Loucy (cell line): ENCODE measurements around the gene BIN2.
"Not testable (repeated sequence)": the region's sequence is repeated elsewhere in the genome, so short reads cannot be mapped to it uniquely, and the experiment has no call there.

Experiments
- H2AFZ ChIP-seq: fragments of 200-600 bp; sonication (generic); 2 replicates; pipeline ENCODE4 v1.6.0; 2016; ENCODE audit warnings: antibody characterized with exemption, mild to moderate bottlenecking, low read length, moderate library complexity
- H3F3A ChIP-seq: fragments of 200-600 bp; 2 replicates; pipeline ENCODE4 v1.6.0; 2016; ENCODE audit warnings: antibody characterized with exemption, low read depth, mild to moderate bottlenecking
- H3K27me3 ChIP-seq: fragments of 200-600 bp; sonication (generic); 2 replicates; pipeline ENCODE4 v1.6.1; 2014; ENCODE audit warnings: low read length, mild to moderate bottlenecking; ENCODE audit not compliant: insufficient read depth, poor library complexity, severe bottlenecking
- H3K36me3 ChIP-seq: fragments of 200-600 bp; sonication (generic); 2 replicates; pipeline ENCODE4 v1.6.1; 2016; ENCODE audit warnings: low read length; ENCODE audit not compliant: insufficient read depth
- H3K4me1 ChIP-seq: fragments of 200-600 bp; sonication (generic); 2 replicates; pipeline ENCODE4 v1.5.1; 2014; ENCODE audit warnings: low read length, mild to moderate bottlenecking; ENCODE audit not compliant: insufficient read depth, poor library complexity, severe bottlenecking
- H3K4me2 ChIP-seq: fragments of 200-600 bp; sonication (generic); 2 replicates; pipeline ENCODE4 v1.6.0; 2014; ENCODE audit warnings: antibody characterized with exemption, low read length, low read depth, mild to moderate bottlenecking; ENCODE audit not compliant: poor library complexity, severe bottlenecking
- H3K4me3 ChIP-seq: fragments of 200-600 bp; sonication (generic); 2 replicates; pipeline ENCODE4 v1.5.1; 2014; ENCODE audit warnings: low read length, mild to moderate bottlenecking, mixed read lengths; ENCODE audit not compliant: poor library complexity, severe bottlenecking
- H3K79me2 ChIP-seq: fragments of 200-600 bp; sonication (generic); 2 replicates; pipeline ENCODE4 v1.6.1; 2014; ENCODE audit warnings: low read length; ENCODE audit not compliant: insufficient read depth
- H3K9ac ChIP-seq: fragments of 200-600 bp; sonication (generic); 2 replicates; pipeline ENCODE4 v1.6.0; 2014; ENCODE audit warnings: mild to moderate bottlenecking, low read depth, low read length, moderate library complexity; ENCODE audit not compliant: poor library complexity, severe bottlenecking
- H3K9me2 ChIP-seq: fragments of 200-600 bp; sonication (generic); replicated peaks from 2 replicates; pipeline ENCODE4 v1.6.1; 2016; ENCODE audit warnings: low read depth, low read length, mixed read lengths
- H3K9me3 ChIP-seq: fragments of 200-600 bp; sonication (generic); 2 replicates; pipeline ENCODE4 v1.6.1; 2014; ENCODE audit warnings: mild to moderate bottlenecking, antibody characterized with exemption, low read length, low read depth; ENCODE audit not compliant: insufficient read depth
- H4K20me1 ChIP-seq: fragments of 200-600 bp; sonication (generic); 2 replicates; pipeline ENCODE4 v1.6.0; 2014; ENCODE audit warnings: antibody characterized with exemption, low read length, mild to moderate bottlenecking; ENCODE audit not compliant: insufficient read depth, poor library complexity, severe bottlenecking
- EZH2phosphoT487 ChIP-seq: fragments of 200-600 bp; IDR thresholded peaks from 2 replicates; pipeline ENCODE4 v1.6.1; 2018; ENCODE audit warnings: antibody characterized with exemption, mild to moderate bottlenecking, moderate library complexity, borderline replicate concordance
- TF ChIP-seq, protein P1 (sequence below): fragments of 200-600 bp; sonication (generic); conservative IDR thresholded peaks from 2 replicates; pipeline ENCODE4 v1.5.1; 2014; ENCODE audit warnings: mild to moderate bottlenecking, antibody characterized with exemption, low read length

BIN2 gene

DNA sequence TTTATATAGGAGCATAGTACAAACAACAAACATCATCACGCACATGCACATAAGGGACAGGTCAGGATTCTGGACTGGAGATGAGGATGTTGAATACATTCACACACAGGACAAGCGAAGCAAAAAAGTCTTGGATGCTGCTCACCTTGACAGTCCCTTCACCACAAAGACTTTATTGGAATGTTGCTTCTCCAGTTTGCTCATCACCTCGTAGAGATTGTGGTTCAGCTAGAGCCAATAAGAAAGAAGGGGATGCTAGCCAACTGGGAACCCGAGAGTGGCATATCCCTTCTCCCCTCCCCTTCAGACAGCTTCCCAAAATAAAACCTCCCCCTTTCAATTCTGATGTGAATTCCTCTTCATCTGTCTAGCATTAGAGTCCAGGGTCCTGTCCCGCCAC is 28.3 kb downstream of the BIN2 start:
- Histone ChIP-seq H3K4me2 (no peak overlapping the region), H2AFZ (no peak overlapping the region), H3K36me3 (peaks cover 50% of the 10 kb centered on the region; the same call in 1 of the 2 replicates), H3F3A (no peaks in the 10 kb centered on the region), H3K9me2 (no peaks in the 10 kb centered on the region), H3K79me2 (no peaks in the 10 kb centered on the region), H4K20me1 (no peaks in the 10 kb centered on the region), H3K27me3 (no peaks in the 10 kb centered on the region), H3K4me1 (peaks cover 4% of the 10 kb centered on the region), H3K4me3 (no peak overlapping the region), H3K9ac (no peak overlapping the region), H3K9me3 (no peaks in the 10 kb centered on the region)
- TF ChIP-seq, protein P1, sequence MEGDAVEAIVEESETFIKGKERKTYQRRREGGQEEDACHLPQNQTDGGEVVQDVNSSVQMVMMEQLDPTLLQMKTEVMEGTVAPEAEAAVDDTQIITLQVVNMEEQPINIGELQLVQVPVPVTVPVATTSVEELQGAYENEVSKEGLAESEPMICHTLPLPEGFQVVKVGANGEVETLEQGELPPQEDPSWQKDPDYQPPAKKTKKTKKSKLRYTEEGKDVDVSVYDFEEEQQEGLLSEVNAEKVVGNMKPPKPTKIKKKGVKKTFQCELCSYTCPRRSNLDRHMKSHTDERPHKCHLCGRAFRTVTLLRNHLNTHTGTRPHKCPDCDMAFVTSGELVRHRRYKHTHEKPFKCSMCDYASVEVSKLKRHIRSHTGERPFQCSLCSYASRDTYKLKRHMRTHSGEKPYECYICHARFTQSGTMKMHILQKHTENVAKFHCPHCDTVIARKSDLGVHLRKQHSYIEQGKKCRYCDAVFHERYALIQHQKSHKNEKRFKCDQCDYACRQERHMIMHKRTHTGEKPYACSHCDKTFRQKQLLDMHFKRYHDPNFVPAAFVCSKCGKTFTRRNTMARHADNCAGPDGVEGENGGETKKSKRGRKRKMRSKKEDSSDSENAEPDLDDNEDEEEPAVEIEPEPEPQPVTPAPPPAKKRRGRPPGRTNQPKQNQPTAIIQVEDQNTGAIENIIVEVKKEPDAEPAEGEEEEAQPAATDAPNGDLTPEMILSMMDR, result no peak
- TF ChIP-seq EZH2phosphoT487, result no peak

DNA sequence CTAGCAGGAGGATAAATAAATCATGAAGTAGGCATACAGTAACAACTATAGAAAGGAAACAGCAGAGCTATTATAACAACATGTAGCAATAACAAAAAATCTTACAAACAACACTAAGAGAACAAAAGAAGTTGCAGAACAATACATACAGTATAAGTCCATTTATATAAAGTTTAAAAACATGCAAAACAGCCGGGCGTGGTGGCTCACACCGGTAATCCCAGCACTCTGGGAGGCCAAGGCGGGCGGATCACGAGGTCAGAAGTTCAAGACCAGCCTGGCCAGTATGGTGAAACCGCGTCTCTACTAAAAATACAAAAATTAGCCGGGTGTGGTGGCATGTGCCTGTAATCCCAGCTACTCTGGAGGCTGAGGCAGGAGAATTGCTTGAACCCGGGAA is 29.9 kb downstream of the BIN2 start:
- H3K9ac ChIP-seq, H3K79me2 ChIP-seq, H3K4me2 ChIP-seq, H3F3A ChIP-seq, H4K20me1 ChIP-seq, H2AFZ ChIP-seq, H3K4me1 ChIP-seq, H3K9me2 ChIP-seq, H3K4me3 ChIP-seq, H3K27me3 ChIP-seq, H3K9me3 ChIP-seq: not testable (repeated sequence)
- H3K36me3 ChIP-seq, result peaks cover 45% of the 10 kb centered on the region; the same call in 1 of the 2 replicates

DNA sequence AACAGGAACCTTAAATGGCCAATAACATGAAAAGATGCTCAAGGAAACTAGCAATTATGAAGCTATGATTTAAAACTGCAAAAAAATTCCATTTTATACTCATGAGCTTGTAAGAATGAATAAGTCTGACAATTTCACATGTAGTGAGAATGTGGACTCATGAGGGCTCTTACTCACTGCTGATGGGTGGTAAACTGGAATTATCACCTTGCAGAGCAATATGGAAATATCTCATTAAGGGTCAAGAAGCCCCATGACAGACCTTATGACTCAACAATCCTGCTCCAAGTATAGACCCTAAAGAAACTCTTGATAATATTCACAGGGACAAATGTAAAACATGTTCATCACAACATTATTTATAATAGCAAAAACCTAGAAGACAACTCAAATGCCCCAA is 30.3 kb downstream of the BIN2 start:
- Histone ChIP-seq H3K27me3 (no peaks in the 10 kb centered on the region), H3K9me2 (no peaks in the 10 kb centered on the region), H3K9me3 (no peaks in the 10 kb centered on the region), H3K4me3 (no peak overlapping the region), H3K79me2 (no peaks in the 10 kb centered on the region), H4K20me1 (no peaks in the 10 kb centered on the region), H3K4me2 (no peak overlapping the region), H3K4me1 (peaks cover 4% of the 10 kb centered on the region), H3K36me3 (peaks cover 41% of the 10 kb centered on the region; the same call in 1 of the 2 replicates), H3K9ac (no peak overlapping the region), H3F3A (no peaks in the 10 kb centered on the region), H2AFZ (no peak overlapping the region)
- TF ChIP-seq, protein P1, result no peak
- no peak for TF ChIP-seq EZH2phosphoT487
